Epithelial cell of proximal tubule (primary cell): ENCODE results near the gene AP1S1. TPM values are rescaled to one million over a fixed set of nuclear protein-coding genes. Genes with fewer than 3 reads are reported as not detected.
"Not testable (repeated sequence)": the region's sequence is repeated elsewhere in the genome, so short reads cannot be mapped to it uniquely, and the experiment has no call there.

Experiments used
- DNase-seq: peaks from one replicate; pipeline ENCODE4 v3.0.0-alpha.2; 2011; ENCODE audit warnings: low read depth
- H3K4me3 ChIP-seq: 2 replicates; pipeline ENCODE4 v1.5.1; 2011; ENCODE audit warnings: low read depth, mild to moderate bottlenecking, low read length
- total RNA-seq: library from RNA; depleted of rRNA; stranded (reverse); fragments of >200 nt; gene quantifications from 2 replicates; pipeline ENCODE4 v1.2.3, GENCODE V29; 2015
- TF ChIP-seq, protein P1 (sequence below): conservative IDR thresholded peaks from 2 replicates; pipeline ENCODE4 v1.5.1; 2012; ENCODE audit warnings: low read depth, mild to moderate bottlenecking, low read length

AP1S1 gene
- total RNA-seq, 1 donor from 2014 or later = 190 TPM

DNA sequence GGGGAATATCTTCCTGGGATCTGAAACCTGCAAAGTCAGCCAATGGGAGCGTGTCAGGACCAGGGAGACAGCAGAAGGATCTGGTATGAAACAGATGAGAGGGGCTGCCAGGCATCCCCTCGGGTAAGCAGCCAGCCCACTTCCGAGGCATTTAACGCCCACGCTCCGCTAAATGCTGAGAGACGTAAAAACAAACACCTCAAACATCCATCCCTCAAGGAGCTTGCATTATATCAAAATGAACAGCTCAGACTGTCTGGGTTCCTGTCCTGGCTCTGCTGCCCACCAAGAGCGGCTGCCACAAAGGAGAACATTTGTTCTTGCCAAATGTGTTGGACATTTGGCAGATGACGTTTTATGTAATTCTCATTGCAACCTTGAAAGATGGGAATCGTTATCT, 34.4 kb upstream of the AP1S1 start:
- no peak overlapping the region for H3K4me3 ChIP-seq
- TF ChIP-seq, protein P1, sequence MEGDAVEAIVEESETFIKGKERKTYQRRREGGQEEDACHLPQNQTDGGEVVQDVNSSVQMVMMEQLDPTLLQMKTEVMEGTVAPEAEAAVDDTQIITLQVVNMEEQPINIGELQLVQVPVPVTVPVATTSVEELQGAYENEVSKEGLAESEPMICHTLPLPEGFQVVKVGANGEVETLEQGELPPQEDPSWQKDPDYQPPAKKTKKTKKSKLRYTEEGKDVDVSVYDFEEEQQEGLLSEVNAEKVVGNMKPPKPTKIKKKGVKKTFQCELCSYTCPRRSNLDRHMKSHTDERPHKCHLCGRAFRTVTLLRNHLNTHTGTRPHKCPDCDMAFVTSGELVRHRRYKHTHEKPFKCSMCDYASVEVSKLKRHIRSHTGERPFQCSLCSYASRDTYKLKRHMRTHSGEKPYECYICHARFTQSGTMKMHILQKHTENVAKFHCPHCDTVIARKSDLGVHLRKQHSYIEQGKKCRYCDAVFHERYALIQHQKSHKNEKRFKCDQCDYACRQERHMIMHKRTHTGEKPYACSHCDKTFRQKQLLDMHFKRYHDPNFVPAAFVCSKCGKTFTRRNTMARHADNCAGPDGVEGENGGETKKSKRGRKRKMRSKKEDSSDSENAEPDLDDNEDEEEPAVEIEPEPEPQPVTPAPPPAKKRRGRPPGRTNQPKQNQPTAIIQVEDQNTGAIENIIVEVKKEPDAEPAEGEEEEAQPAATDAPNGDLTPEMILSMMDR = no peak
- DNase-seq = no peak

DNA sequence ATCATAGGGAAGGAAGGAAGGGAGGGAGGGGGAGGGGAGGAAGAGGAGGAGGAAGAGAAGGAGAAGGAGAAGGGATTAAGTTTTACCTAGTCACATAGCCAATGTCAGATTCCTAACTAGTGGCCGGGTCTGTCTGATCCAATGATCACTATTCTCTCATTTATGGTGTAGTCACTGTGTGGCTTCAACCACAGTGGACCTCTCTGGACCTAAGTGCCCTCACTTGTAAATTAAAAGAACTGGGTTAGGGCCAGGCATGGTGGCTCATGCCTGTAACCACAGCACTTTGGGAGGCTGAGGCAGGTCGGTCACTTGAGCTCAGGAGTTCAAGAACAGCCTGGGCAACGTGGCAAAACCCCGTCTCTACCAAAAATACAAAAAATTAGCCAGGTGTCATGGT, 34.0 kb upstream of the AP1S1 start:
- DNase-seq = no peak
- TF ChIP-seq, protein P1 = no peak

DNA sequence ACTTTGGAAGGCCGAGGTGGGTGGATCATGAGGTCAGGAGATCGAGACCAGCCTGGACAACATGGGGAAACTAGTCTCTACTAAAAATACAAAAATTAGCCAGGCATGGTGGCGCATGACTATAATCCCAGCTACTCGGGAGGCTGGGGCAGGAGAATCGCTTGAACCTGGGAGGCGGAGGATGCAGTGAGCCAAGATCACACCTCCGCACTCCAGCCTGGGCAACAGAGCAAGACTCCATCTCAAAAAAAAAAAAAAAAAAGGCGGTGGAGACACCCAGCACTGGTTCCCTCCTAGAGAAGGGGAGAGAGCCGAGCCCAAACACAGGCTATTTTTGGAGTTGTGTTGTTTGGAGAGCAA, 32.7 kb upstream of the AP1S1 start:
- DNase-seq = not testable (repeated sequence)

More for the DNA sequence above, 34.0 kb upstream of the AP1S1 start:
- no peak overlapping the region for H3K4me3 ChIP-seq

DNA sequence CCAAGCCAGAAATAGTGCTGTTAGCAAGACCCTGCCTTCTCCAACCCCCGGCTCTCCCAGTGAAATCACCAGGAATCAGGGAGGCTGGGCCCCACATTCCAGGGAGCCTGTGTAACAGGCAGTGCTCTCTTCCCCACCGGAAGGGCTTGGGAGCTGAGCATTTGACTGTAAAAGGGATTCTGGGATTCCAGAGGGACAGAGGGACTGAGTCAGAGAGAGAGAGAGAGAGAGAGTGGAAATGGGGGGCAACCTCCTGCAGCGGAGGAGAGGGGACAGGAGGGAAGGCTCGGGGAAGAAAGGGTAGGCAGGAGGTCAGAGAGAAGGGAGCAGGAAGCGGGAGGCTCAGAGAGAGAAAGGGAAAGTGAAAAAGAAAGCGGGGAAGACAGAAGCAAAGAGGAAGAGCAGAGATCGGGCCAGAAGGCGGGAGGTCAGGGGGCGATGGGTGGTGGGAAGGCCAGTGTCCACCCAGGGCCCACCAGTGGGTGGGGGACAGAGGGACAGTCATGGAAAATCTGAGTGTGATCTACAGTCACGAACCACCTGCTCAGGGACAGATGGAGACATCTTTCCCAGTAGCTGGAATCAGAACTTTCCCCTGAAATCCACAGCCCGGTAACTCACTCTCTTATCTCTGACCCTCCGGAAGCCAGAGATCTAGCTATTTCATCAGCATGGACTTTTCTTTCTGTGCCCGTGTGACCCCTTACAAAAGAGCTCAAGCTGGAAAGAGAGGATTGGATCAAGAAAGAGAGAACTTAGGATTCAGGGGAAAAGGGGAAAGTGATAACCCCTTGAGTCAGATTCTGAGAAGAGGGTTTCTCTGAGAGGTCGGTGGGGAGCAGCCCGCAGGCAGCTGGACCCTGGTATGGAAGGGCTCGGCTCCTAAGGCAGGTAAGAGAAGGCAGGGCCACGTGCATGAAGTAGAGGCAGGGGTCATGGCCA, 32.0 kb upstream of the AP1S1 start:
- DNase-seq = peak; percentile 88
- peak overlapping the region; percentile 32 for H3K4me3 ChIP-seq
- TF ChIP-seq, protein P1 = no peak

More for the DNA sequence above, 32.7 kb upstream of the AP1S1 start:
- not testable (repeated sequence) for H3K4me3 ChIP-seq

DNA sequence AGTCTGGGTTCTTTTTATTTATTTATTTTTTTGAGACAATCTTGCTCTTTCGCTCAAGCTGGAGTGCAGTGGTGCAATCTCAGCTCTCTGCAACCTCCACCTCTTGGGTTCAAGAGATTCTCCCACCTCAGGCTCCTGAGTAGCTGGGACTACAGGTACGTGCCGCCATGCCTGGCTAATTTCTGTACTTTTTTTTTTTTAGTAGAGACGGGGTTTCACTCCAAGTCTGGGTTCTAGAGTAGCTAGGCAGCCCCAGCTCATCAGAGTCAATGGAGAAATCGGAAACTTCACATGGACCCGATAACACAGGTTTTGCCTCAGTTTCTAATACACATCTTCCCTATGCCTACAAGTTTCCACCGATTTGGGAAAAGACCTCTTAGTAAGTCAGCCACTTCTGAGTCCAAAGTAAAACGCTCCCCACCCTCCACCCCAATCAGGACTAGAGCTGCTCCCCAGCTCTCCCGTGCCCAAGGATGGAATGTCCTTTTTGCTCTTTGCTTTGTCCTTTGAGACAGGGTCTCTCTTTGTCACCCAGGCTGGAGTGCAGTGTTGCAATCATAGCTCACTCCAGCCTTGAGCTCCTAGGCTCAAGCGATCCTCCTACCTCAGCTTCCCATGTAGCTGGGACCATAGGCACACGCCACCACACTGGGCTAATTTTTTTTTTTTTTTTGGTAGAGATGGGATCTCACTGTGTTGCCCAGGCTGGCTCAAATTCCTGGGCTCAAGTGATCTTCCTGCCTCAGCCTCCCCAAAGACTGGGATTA, 31.2 kb upstream of the AP1S1 start:
- TF ChIP-seq, protein P1 = no peak
- no peak overlapping the region for H3K4me3 ChIP-seq

DNA sequence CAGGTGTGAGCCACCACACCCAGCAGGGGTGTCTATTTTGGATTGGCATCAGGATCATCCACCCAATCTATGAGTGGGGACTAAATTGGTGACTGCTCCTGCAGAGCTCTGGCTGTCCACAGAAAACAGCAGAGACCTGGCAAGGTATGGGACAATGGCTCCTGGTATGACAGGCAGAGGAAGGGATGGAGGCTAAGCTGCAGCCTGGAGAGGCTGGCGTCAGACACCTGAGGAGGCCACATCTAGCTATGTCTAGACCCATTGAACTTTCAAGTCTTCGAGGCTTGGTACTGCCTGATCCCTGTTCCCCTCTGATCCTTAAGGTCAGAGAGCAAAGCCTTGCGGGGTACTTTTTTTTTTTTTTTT, 30.6 kb upstream of the AP1S1 start:
- TF ChIP-seq, protein P1 = no peak
- DNase-seq = no peak
- no peak overlapping the region for H3K4me3 ChIP-seq

More for the DNA sequence above, 31.2 kb upstream of the AP1S1 start:
- DNase-seq = no peak

DNA sequence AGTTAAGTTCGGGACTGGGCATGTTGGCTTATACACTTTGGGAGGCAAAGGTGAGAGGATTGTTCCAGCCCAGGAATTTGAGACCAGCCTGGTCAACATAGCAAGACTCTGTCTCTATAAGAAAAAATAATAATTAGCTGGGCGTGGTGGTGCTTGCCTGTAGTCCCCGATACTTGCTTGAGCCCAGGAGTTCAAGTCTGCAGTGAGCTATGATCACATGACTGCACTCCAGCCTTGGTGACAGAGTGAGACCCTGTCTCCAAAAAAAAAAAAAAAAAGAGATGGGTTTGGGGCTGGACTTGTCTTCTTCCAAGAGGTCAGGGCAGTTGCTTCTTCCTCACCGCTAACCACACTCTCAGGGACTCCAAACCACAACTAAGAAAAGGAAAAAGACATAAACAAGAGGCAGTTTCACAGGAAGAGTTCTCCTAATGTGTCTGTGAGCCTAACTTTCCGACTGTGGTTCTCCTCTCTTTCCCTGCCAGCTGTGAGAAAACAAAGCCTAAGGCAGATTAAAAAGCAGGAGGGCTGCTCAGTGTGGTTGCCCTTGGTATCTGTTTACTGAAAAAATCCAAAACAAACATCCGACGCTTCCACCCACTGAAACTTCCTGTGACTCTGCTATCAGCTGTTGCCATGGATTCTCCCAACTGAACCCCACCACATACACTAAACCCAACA, 29.8 kb upstream of the AP1S1 start:
- no peak for DNase-seq
- TF ChIP-seq, protein P1 = no peak
- H3K4me3 ChIP-seq = no peak overlapping the region
